ENCODE measurements around the gene GP1BA.

DNA sequence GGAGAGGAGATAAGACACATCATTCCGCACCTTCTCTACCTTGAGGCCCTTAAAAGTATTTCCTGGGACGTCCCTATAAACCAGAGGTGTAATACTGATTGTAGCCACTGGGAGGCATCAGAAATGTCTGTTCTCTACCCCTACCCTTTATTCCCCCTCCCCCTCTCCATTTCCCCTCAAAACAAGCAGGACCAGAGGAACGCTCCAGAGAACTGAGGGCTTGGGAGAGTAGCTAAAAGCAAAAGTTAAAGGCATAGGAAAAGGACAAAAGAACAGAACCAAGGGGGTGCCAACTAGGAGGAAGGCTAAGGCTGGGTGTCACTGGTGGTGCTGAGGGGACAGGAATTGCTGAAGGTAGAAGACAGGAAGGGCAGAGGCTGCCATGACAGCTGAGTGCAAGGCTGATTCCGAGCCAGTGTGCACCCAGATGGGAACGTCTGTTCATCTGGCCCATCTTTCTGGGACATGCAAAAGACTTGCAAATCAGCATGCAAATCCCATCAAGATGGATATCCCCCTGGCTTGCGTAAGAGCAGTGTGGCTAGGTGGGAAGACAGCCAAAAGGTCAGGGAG, 48.7 kb downstream of the GP1BA start:
- TF ChIP-seq, protein P1, sequence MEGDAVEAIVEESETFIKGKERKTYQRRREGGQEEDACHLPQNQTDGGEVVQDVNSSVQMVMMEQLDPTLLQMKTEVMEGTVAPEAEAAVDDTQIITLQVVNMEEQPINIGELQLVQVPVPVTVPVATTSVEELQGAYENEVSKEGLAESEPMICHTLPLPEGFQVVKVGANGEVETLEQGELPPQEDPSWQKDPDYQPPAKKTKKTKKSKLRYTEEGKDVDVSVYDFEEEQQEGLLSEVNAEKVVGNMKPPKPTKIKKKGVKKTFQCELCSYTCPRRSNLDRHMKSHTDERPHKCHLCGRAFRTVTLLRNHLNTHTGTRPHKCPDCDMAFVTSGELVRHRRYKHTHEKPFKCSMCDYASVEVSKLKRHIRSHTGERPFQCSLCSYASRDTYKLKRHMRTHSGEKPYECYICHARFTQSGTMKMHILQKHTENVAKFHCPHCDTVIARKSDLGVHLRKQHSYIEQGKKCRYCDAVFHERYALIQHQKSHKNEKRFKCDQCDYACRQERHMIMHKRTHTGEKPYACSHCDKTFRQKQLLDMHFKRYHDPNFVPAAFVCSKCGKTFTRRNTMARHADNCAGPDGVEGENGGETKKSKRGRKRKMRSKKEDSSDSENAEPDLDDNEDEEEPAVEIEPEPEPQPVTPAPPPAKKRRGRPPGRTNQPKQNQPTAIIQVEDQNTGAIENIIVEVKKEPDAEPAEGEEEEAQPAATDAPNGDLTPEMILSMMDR (optimal IDR thresholded peaks at IDR 0.05 in 1 of 3, IDR thresholded peaks at IDR 0.05 in 1 of 3, conservative IDR thresholded peaks at IDR 0.05 in 1 of 3; ENCODE audit: extremely low read depth in 1 of 3, insufficient read depth in 2 of 3, low read length in 3 of 3): peak; percentile 56 to 72 (median 61)
- TF ChIP-seq EZH2 (IDR thresholded peaks at IDR 0.05; ENCODE audit: low read length): no peak
